A549 (cell line): ENCODE data around the gene TMEM121B. TPM values are rescaled to one million over a fixed set of nuclear protein-coding genes. Genes with fewer than 3 reads are reported as not detected.

Experiments used
- ATAC-seq, 2 experiments: fragments of 200-7000 bp in 1 of 2; fragments of >200 bp in 1 of 2; cut with Nextera tagmentation in 1 of 2; cut with Tn5 transposase in 1 of 2; 3 replicates each; pipeline versions ENCODE4 v1.8.0 to v1.9.1; 2018 to 2020; ENCODE audit warnings: mild to moderate bottlenecking in 1 of 2, moderate library complexity in 1 of 2
- CTCF ChIA-PET: fragments of 300-600 bp; sonication (Branson Sonifier 250); formaldehyde crosslinking; extraction: SDS; loops from one replicate; lab custom pipeline; 2021; ENCODE audit warnings: antibody characterized with exemption, inconsistent platforms; lab: Yijun Ruan, JAX
- POLR2A ChIA-PET: fragments of 350-600 bp; formaldehyde crosslinking; extraction: SDS; loops from one replicate; lab custom pipeline; 2021; ENCODE audit warnings: antibody characterized with exemption, inconsistent platforms; lab: Yijun Ruan, JAX
- DNase-seq, 2 experiments: peaks; one replicate each; pipeline versions ENCODE4 v3.0.0 to v3.0.0-alpha.2; 2011 to 2016; ENCODE audit warnings: low read depth in 1 of 2, low spot score in 1 of 2
- FAIRE-seq: peaks from 2 replicates; lab custom pipeline; 2011; peaks lifted over from hg19 to GRCh38; lab: Jason Lieb, UNC
- H3K27ac ChIP-seq, 2 experiments: fragments of >200 bp; sonication (Bioruptor Twin); formaldehyde crosslinking; 3 replicates each; pipeline ENCODE4 v1.5.1; 2016 to 2017
- H3K4me1 ChIP-seq: fragments of >200 bp; sonication (Bioruptor Twin); formaldehyde crosslinking; 3 replicates; pipeline ENCODE4 v1.6.1; 2016
- H3K4me2 ChIP-seq: fragments of >200 bp; sonication (Bioruptor Twin); formaldehyde crosslinking; 3 replicates; pipeline ENCODE4 v1.6.1; 2016
- H3K4me3 ChIP-seq: fragments of >200 bp; sonication (Bioruptor Twin); formaldehyde crosslinking; 3 replicates; pipeline ENCODE4 v1.5.1; 2016
- H3K9me3 ChIP-seq: fragments of >200 bp; sonication (Bioruptor Twin); formaldehyde crosslinking; 3 replicates; pipeline ENCODE4 v1.6.1; 2016
- ATOH8 ChIP-seq: fragments of 250-450 bp; sonication (Bioruptor Pico); IDR thresholded peaks from 2 replicates; pipeline ENCODE4 v1.5.0; 2020; ENCODE audit warnings: low read depth, mild to moderate bottlenecking, moderate library complexity
- CBX2 ChIP-seq: fragments of 200-600 bp; sonication (generic); IDR thresholded peaks from 2 replicates; pipeline ENCODE4 v1.6.1; 2016; ENCODE audit warnings: low read depth, mild to moderate bottlenecking, borderline replicate concordance
- CBX8 ChIP-seq: fragments of 200-600 bp; sonication (generic); IDR thresholded peaks from 2 replicates; pipeline ENCODE4 v1.6.1; 2016
- CEBPB ChIP-seq, 2 experiments: fragments of >200 bp in 1 of 2; sonication (Bioruptor Twin) in 1 of 2; formaldehyde crosslinking in 1 of 2; IDR thresholded peaks; 2 replicates each; pipeline ENCODE4 v1.6.1; 2012 to 2016
- CHD2 ChIP-seq: fragments of 150-350 bp; IDR thresholded peaks from 2 replicates; pipeline ENCODE4 v1.6.1; 2014; ENCODE audit warnings: low read length; ENCODE audit not compliant: partially characterized antibody
- E2F6 ChIP-seq: IDR thresholded peaks from 2 replicates; pipeline ENCODE4 v1.6.1; 2012; ENCODE audit warnings: low read depth, borderline replicate concordance
- EHMT2 ChIP-seq: fragments of 200-600 bp; sonication (generic); IDR thresholded peaks from 2 replicates; pipeline ENCODE4 v1.6.1; 2016; ENCODE audit warnings: antibody characterized with exemption, low read depth, mild to moderate bottlenecking, moderate library complexity
- EP300 ChIP-seq, 2 experiments: fragments of >200 bp; sonication (Bioruptor Twin); formaldehyde crosslinking; IDR thresholded peaks; 2 replicates in 1 of 2; 3 replicates in 1 of 2; pipeline ENCODE4 v1.6.1; 2016 to 2017
- ESRRA ChIP-seq: fragments of 150-350 bp; IDR thresholded peaks from 2 replicates; pipeline ENCODE4 v1.6.1; 2014; ENCODE audit warnings: mild to moderate bottlenecking, low read length, borderline replicate concordance
- GATA3 ChIP-seq: IDR thresholded peaks from 2 replicates; pipeline ENCODE4 v1.6.1; 2012; ENCODE audit warnings: borderline replicate concordance
- HEYL ChIP-seq: fragments of 250-450 bp; sonication (Bioruptor Pico); IDR thresholded peaks from 2 replicates; pipeline ENCODE4 v1.8.0; 2021; ENCODE audit warnings: mild to moderate bottlenecking, moderate library complexity
- HMGXB4 ChIP-seq: fragments of 250-450 bp; sonication (Bioruptor Pico); IDR thresholded peaks from 2 replicates; pipeline ENCODE4 v1.5.0; 2021; ENCODE audit warnings: mild to moderate bottlenecking, moderate library complexity, borderline replicate concordance
- HOXA7 ChIP-seq: fragments of 250-450 bp; sonication (Bioruptor Pico); IDR thresholded peaks from 2 replicates; pipeline ENCODE4 v1.5.0; 2020; ENCODE audit warnings: mild to moderate bottlenecking, moderate library complexity
- HOXB5 ChIP-seq: fragments of 250-450 bp; sonication (Bioruptor Pico); IDR thresholded peaks from 2 replicates; pipeline ENCODE4 v1.5.0; 2020; ENCODE audit warnings: mild to moderate bottlenecking, moderate library complexity
- JUN ChIP-seq, 2 experiments: fragments of >200 bp; sonication (Bioruptor Twin); formaldehyde crosslinking; IDR thresholded peaks; 2 replicates in 1 of 2; 3 replicates in 1 of 2; pipeline ENCODE4 v1.6.1; 2016 to 2017
- JUNB ChIP-seq: fragments of >200 bp; sonication (Bioruptor Twin); formaldehyde crosslinking; IDR thresholded peaks from 2 replicates; pipeline ENCODE4 v1.6.1; 2016
- KDM5A ChIP-seq: fragments of 200-600 bp; sonication (generic); IDR thresholded peaks from 2 replicates; pipeline ENCODE4 v1.6.1; 2016; ENCODE audit warnings: antibody characterized with exemption, mild to moderate bottlenecking
- MAFK ChIP-seq: fragments of 450-650 bp; IDR thresholded peaks from 2 replicates; pipeline ENCODE4 v1.6.1; 2014; ENCODE audit not compliant: partially characterized antibody
- NFE2L2 ChIP-seq: fragments of 150-350 bp; conservative IDR thresholded peaks from 2 replicates; pipeline ENCODE4 v1.6.1; 2014; ENCODE audit warnings: low read length
- NR3C1 ChIP-seq: fragments of >200 bp; sonication (Bioruptor Twin); formaldehyde crosslinking; IDR thresholded peaks from 3 replicates; pipeline ENCODE4 v1.6.1; 2017
- PHF8 ChIP-seq: fragments of 200-600 bp; sonication (generic); IDR thresholded peaks from 2 replicates; pipeline ENCODE4 v1.6.1; 2016; ENCODE audit warnings: low read depth, mild to moderate bottlenecking, antibody characterized with exemption, moderate library complexity, borderline replicate concordance
- RAD21 ChIP-seq, 2 experiments: fragments of >200 bp in 1 of 2; sonication (Bioruptor Twin) in 1 of 2; formaldehyde crosslinking in 1 of 2; IDR thresholded peaks in 1 of 2; conservative IDR thresholded peaks in 1 of 2; 2 replicates in 1 of 2; 3 replicates in 1 of 2; pipeline ENCODE4 v1.6.1; 2012 to 2018; ENCODE audit warnings: inconsistent platforms in 1 of 2
- RARB ChIP-seq: fragments of 250-450 bp; sonication (Bioruptor Pico); IDR thresholded peaks from 2 replicates; pipeline ENCODE4 v1.8.0; 2021; ENCODE audit warnings: mild to moderate bottlenecking, moderate library complexity
- RCOR1 ChIP-seq: fragments of 150-350 bp; IDR thresholded peaks from 2 replicates; pipeline ENCODE4 v1.6.1; 2014; ENCODE audit warnings: antibody characterized with exemption, low read length, low read depth
- RFX5 ChIP-seq: fragments of 450-650 bp; IDR thresholded peaks from 2 replicates; pipeline ENCODE4 v1.7.1; 2014; ENCODE audit warnings: antibody characterized with exemption, mild to moderate bottlenecking, moderate library complexity
- SMC3 ChIP-seq: fragments of >200 bp; sonication (Bioruptor Twin); formaldehyde crosslinking; IDR thresholded peaks from 3 replicates; pipeline ENCODE4 v1.6.1; 2018; ENCODE audit warnings: inconsistent platforms
- SREBF2 ChIP-seq: fragments of 450-650 bp; IDR thresholded peaks from 2 replicates; pipeline ENCODE4 v1.6.1; 2014; ENCODE audit warnings: mild to moderate bottlenecking, moderate library complexity
- USF2 ChIP-seq: fragments of 450-650 bp; IDR thresholded peaks from 2 replicates; pipeline ENCODE4 v1.6.1; 2014; ENCODE audit warnings: antibody characterized with exemption
- ZFP36 ChIP-seq: fragments of 450-650 bp; IDR thresholded peaks from 2 replicates; pipeline ENCODE4 v1.6.1; 2014; ENCODE audit warnings: borderline replicate concordance; ENCODE audit not compliant: partially characterized antibody
- ZNF302 ChIP-seq: fragments of 250-450 bp; sonication (Bioruptor Pico); IDR thresholded peaks from 2 replicates; pipeline ENCODE4 v1.9.0; 2021; ENCODE audit warnings: inconsistent platforms, mild to moderate bottlenecking, moderate library complexity
- ZSCAN20 ChIP-seq: fragments of 250-450 bp; sonication (Bioruptor Pico); IDR thresholded peaks from 2 replicates; pipeline ENCODE4 v1.8.0; 2022; ENCODE audit warnings: mild to moderate bottlenecking, moderate library complexity
- WGBS: methylation state at CpG from one replicate; pipeline ENCODE4 v1.1.6; 2017; ENCODE audit errors: missing lambda C conversion rate; 5-methylcytosine and 5-hydroxymethylcytosine counted together
- polyA plus RNA-seq, 4 experiments: library from polyadenylated mRNA; depleted of rRNA in 3 of 4; stranded (reverse); fragments of >200 nt; fragmentation: RNase III in 1 of 4; extraction: RNeasy Plus Mini Kit Qiagen cat#74134 plus additional on column Dnase treatment in 1 of 4; gene quantifications; 2 replicates in 3 of 4; 3 replicates in 1 of 4; pipeline ENCODE4 v1.2.3, GENCODE V29; 2011 to 2017
- TF ChIP-seq, protein P1 (sequence below): IDR thresholded peaks from 2 replicates; pipeline ENCODE4 v1.6.1; 2012

The TMEM121B gene
- polyA plus RNA-seq, 2 of the 4 experiments (the other 2 are of a cell fraction): 0.03 to 0.08 TPM

DNA sequence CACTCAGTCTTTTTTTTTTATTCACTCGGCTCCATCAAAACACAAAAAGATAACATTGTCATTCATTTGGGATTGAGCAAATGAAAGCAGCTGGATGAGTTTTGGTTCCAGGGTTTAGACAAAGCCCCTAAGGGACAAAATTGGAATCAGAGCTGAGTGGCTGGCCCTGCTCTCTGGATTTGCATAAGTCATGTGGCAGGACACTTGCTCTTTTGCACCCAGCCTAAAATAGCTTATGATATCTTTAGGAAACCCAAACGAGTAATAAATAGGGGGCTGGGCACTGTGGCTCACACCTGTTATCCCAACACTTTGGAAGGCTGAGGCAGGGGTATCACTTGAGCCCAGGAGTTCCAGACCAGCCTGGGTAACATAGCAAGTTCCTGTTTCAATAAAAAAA, 11.0 kb upstream of the TMEM121B start:
- no peaks in the 10 kb centered on the region for H3K4me1 ChIP-seq
- no peak for DNase-seq
- CTCF ChIA-PET: interaction anchor here (0.9 to 1.4 kb wide), 4 partner anchors 23 to 370 kb away, joined by 3 to 8 read pairs (median 4); no protein-coding TSS in a partner anchor
- no peak for ATAC-seq
- TF ChIP-seq CBX8 (no peak), JUNB (no peak), RAD21 (conservative IDR thresholded peaks at IDR 0.05 in 1 of 2, IDR thresholded peaks at IDR 0.05 in 1 of 2) (no peak), HEYL (CRISPR knock-in tag) (no peak)
- TF ChIP-seq, all 56 proteins: peak for 0
- no peak for FAIRE-seq
- Histone ChIP-seq H3K4me3 (no peak overlapping the region), H3K27ac (no peak overlapping the region), H3K4me2 (no peak overlapping the region), H3K9me3 (no peaks in the 10 kb centered on the region)
- 46% methylated on average over 2 of the region's 2 CpGs for WGBS
- POLR2A ChIA-PET: interaction anchor here (1.0 to 1.4 kb wide), 2 partner anchors 26 to 39 kb away, joined by 3 to 5 read pairs; no protein-coding TSS in a partner anchor

GRCh38 chr22:17131686-17132085, 10.5 kb upstream of the TMEM121B start:
- Histone ChIP-seq H3K4me3 (no peak overlapping the region), H3K4me1 (no peaks in the 10 kb centered on the region), H3K9me3 (no peaks in the 10 kb centered on the region), H3K27ac (no peak overlapping the region), H3K4me2 (no peak overlapping the region)
- ChIA-PET CTCF (interaction anchor here (0.8 to 1.0 kb wide), 4 partner anchors 12 to 370 kb away, joined by 3 to 4 read pairs (median 4); no protein-coding TSS in a partner anchor), POLR2A (interaction anchor here (1.0 to 1.4 kb wide), 2 partner anchors 27 to 40 kb away, joined by 3 to 5 read pairs; no protein-coding TSS in a partner anchor)
- 29% methylated on average over 5 of the region's 5 CpGs for WGBS
- ATAC-seq (peak; percentile 66 to 85), FAIRE-seq (no peak), DNase-seq (no peak)
- TF ChIP-seq MAFK (no peak), ZFP36 (no peak), RARB (CRISPR knock-in tag) (no peak), ZSCAN20 (no peak), NR3C1 (no peak), NFE2L2 (no peak), ESRRA (no peak), EHMT2 (no peak), RCOR1 (no peak), CEBPB (IDR thresholded peaks at IDR 0.05) (no peak), EP300 (IDR thresholded peaks at IDR 0.05) (no peak), RFX5 (no peak), CHD2 (no peak), USF2 (no peak), SMC3 (no peak), KDM5A (no peak), JUNB (no peak)
- TF ChIP-seq, protein P1, sequence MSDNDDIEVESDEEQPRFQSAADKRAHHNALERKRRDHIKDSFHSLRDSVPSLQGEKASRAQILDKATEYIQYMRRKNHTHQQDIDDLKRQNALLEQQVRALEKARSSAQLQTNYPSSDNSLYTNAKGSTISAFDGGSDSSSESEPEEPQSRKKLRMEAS: no peak

- Histone ChIP-seq H3K4me3 (no peak overlapping the region), H3K9me3 (no peaks in the 10 kb centered on the region), H3K4me1 (no peaks in the 10 kb centered on the region), H3K4me2 (no peak overlapping the region), H3K27ac (no peak overlapping the region)
- ATAC-seq (peak; percentile 39 to 42; a peak in 2 of 6 replicates), DNase-seq (peak in 1 of 2 experiments; percentile 6), FAIRE-seq (no peak)
- POLR2A ChIA-PET: no interaction called here
- 69% methylated on average over 1 of the region's 1 CpG for WGBS
- CTCF ChIA-PET: no interaction called here
- TF ChIP-seq E2F6 (no peak), ZNF302 (CRISPR knock-in tag) (no peak), PHF8 (no peak), HOXB5 (no peak), SREBF2 (no peak), CBX2 (no peak), HMGXB4 (CRISPR knock-in tag) (no peak), HOXA7 (no peak), JUN (IDR thresholded peaks at IDR 0.05) (no peak), GATA3 (no peak), ATOH8 (no peak)
Measured at GRCh38 chr22:17130199-17130598, 9.0 kb upstream of the TMEM121B start.
